ENCODE measurements around the gene IER5L. TPM values are rescaled to one million over a fixed set of nuclear protein-coding genes. Genes with fewer than 3 reads are reported as not detected.
A peak's percentile ranks its signal among the peaks of the same experiment; 100 is the strongest.

Gene IER5L
- total and polyA plus RNA-seq, 2 of the 8 experiments (the other 6 are each of a cell fraction or from before 2014, with no cell fraction given), result 0.65 to 1.0 TPM

DNA sequence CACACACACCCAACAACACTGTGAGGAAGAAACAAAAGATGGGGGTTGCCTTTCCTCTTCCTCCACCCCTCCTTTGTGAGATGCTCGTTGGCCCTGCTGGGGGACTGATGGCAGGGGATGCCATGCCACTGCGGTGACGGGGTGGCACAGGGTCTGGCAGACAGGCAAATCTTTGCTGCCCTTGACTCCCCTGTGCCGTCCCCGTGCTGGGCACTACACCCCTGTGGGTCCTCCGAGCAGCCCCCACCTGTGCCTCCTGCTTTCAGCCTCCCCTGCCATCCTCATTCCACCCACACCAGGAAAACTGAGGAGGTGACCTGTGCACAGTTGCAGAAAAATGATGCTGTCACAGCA, 40.2 kb upstream of the IER5L start:
- POLR2A ChIA-PET (ENCODE audit: partially characterized antibody), result no interaction called here
- Histone ChIP-seq H3K4ac (replicated peaks; ENCODE audit: insufficient read length, low read depth, low read length) (no peak overlapping the region), H3K79me2 (ENCODE audit: control insufficient read depth in 1 of 2, insufficient read depth in 2 of 2, low read length in 2 of 2) (no peaks in the 10 kb centered on the region; a peak in 1 of 4 replicates), H3K18ac (ENCODE audit: extremely low read depth, low read length) (no peak overlapping the region), H3K27me3 (replicated peaks in 1 of 4; ENCODE audit: control insufficient read depth in 3 of 4, extremely low read depth in 1 of 4, insufficient read depth in 3 of 4, low read length in 3 of 4) (no peaks in the 10 kb centered on the region; a peak in 1 of 7 replicates), H4K91ac (replicated peaks; ENCODE audit: insufficient read length, low read length) (no peak overlapping the region), H2BK12ac (ENCODE audit: low read depth, low read length) (0 out of 2 replicates have a peak overlapping the region, but pooled peaks have one; percentile 39), H3K23me2 (ENCODE audit: low read depth, low read length) (no peaks in the 10 kb centered on the region; the same call in 1 of the 2 replicates), H2AFZ (ENCODE audit: low read length) (no peak overlapping the region), H3K9ac (replicated peaks in 1 of 4; ENCODE audit: extremely low read depth in 1 of 4, low read depth in 3 of 4, low read length in 3 of 4) (no peak overlapping the region), H4K8ac (ENCODE audit: extremely low read depth, insufficient read depth, low read length) (no peak overlapping the region), H3K23ac (ENCODE audit: insufficient read length) (no peak overlapping the region), H3K56ac (replicated peaks; ENCODE audit: insufficient read length, low read depth, low read length) (no peak overlapping the region), H2BK5ac (ENCODE audit: low read depth, low read length) (no peak overlapping the region), H2AK5ac (ENCODE audit: low read depth, low read length) (no peak overlapping the region), H2BK20ac (ENCODE audit: low read length) (no peak overlapping the region), H3K4me3 (ENCODE audit: extremely low read depth in 1 of 4, insufficient read depth in 2 of 4, low read depth in 3 of 4, low read length in 4 of 4) (no peak overlapping the region), H3K36me3 (ENCODE audit: control insufficient read depth in 2 of 4, insufficient read depth in 4 of 4, low read length in 3 of 4) (peaks cover 0 to 6% (median 0%) of the 10 kb centered on the region in 4 experiments; a peak in 1 of 8 replicates), H3K4me1 (replicated peaks in 1 of 4; ENCODE audit: control insufficient read depth in 3 of 4, insufficient read depth in 4 of 4, low read length in 3 of 4) (peaks cover 0 to 16% (median 10%) of the 10 kb centered on the region in 4 experiments; a peak in 6 of 7 replicates), H3K27ac (ENCODE audit: low read depth, low read length) (no peak overlapping the region), H3K9me3 (ENCODE audit: insufficient read depth in 2 of 2, low read depth in 1 of 2, low read length in 1 of 2) (no peaks in the 10 kb centered on the region), H3K14ac (ENCODE audit: insufficient read length) (no peak overlapping the region), H3K79me1 (ENCODE audit: low read depth, low read length) (peaks cover 7% of the 10 kb centered on the region), H4K20me1 (replicated peaks in 1 of 2; ENCODE audit: control insufficient read depth in 1 of 2, insufficient read depth in 2 of 2, low read length in 2 of 2) (peaks cover 0 to 6% of the 10 kb centered on the region in 2 experiments), H4K5ac (ENCODE audit: insufficient read length, low read depth, low read length) (no peak overlapping the region), H2BK15ac (ENCODE audit: low read length) (peak overlapping the region; percentile 88; the same call in 1 of the 2 replicates), H3K4me2 (ENCODE audit: insufficient read depth in 1 of 2, low read depth in 2 of 2, low read length in 2 of 2) (no peak overlapping the region), H2BK120ac (replicated peaks; ENCODE audit: low read depth, low read length) (no peak overlapping the region)
- CTCF ChIA-PET (ENCODE audit: partially characterized antibody), result interaction anchor here (0.6 kb wide), 1 partner anchor 189 kb away, joined by 3 read pairs; no protein-coding TSS in a partner anchor
- FAIRE-seq, result no peak
- DNase-seq (ENCODE audit: low read depth in 1 of 2, low spot score in 2 of 2), result no peak
- WGBS, 2 experiments (ENCODE audit: extremely low coverage in 1 of 2, insufficient coverage in 1 of 2, insufficient read length in 1 of 2, insufficient replicate concordance in 2 of 2, low coverage in 1 of 2, low lambda C conversion rate in 2 of 2, missing lambda C conversion rate in 1 of 2), result 79% methylated on average over 6 of the region's 6 CpGs; no CpG with 5 or more reads in 1 of the 2 experiments
- TF ChIP-seq KDM1A (IDR thresholded peaks at IDR 0.05; ENCODE audit: borderline replicate concordance, low read length) (no peak), NANOG (IDR thresholded peaks at IDR 0.05; ENCODE audit: insufficient read depth, low read depth, low read length, poor library complexity, severe bottlenecking) (no peak), RFX5 (IDR thresholded peaks at IDR 0.05; ENCODE audit: borderline replicate concordance, low read depth, low read length) (no peak), CREB1 (IDR thresholded peaks at IDR 0.05) (no peak), SUZ12 (IDR thresholded peaks at IDR 0.05; ENCODE audit: low read length) (no peak), RXRA (IDR thresholded peaks at IDR 0.05; ENCODE audit: insufficient read depth, low read depth, low read length) (no peak), ASH2L (IDR thresholded peaks at IDR 0.05; ENCODE audit: low read length) (no peak), BCL11A (IDR thresholded peaks at IDR 0.05; ENCODE audit: low read depth in 2 of 2, low read length in 2 of 2) (no peak), EZH2 (IDR thresholded peaks at IDR 0.05; ENCODE audit: low read depth, low read length, severe bottlenecking) (no peak), SIRT6 (IDR thresholded peaks at IDR 0.05; ENCODE audit: low read length) (no peak), POLR2AphosphoS5 (IDR thresholded peaks at IDR 0.05; ENCODE audit: low read depth, low read length) (no peak), KDM4A (IDR thresholded peaks at IDR 0.05; ENCODE audit: low read depth, low read length, severe bottlenecking) (no peak)
- TF ChIP-seq, protein P1, sequence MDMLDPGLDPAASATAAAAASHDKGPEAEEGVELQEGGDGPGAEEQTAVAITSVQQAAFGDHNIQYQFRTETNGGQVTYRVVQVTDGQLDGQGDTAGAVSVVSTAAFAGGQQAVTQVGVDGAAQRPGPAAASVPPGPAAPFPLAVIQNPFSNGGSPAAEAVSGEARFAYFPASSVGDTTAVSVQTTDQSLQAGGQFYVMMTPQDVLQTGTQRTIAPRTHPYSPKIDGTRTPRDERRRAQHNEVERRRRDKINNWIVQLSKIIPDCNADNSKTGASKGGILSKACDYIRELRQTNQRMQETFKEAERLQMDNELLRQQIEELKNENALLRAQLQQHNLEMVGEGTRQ (IDR thresholded peaks at IDR 0.05; ENCODE audit: low read length), result no peak
